PC-3 (cell line): ENCODE results near the gene SLC12A8.

ENCODE experiments used
- EZH2 ChIP-seq: fragments of 300-600 bp; sonication (generic); IDR thresholded peaks from one replicate; pipeline ENCODE4 v1.6.1; 2017; ENCODE audit warnings: antibody characterized with exemption, mild to moderate bottlenecking, low read length; ENCODE audit not compliant: unreplicated experiment
- TF ChIP-seq, protein P1 (sequence below): fragments of 300-600 bp; sonication (generic); conservative IDR thresholded peaks from 2 replicates; pipeline ENCODE4 v1.5.1; 2017; ENCODE audit warnings: antibody characterized with exemption, low read depth, mild to moderate bottlenecking, low read length

GRCh38 chr3:125052624-125053303 is 159.8 kb downstream of the SLC12A8 start:
- TF ChIP-seq, protein P1, sequence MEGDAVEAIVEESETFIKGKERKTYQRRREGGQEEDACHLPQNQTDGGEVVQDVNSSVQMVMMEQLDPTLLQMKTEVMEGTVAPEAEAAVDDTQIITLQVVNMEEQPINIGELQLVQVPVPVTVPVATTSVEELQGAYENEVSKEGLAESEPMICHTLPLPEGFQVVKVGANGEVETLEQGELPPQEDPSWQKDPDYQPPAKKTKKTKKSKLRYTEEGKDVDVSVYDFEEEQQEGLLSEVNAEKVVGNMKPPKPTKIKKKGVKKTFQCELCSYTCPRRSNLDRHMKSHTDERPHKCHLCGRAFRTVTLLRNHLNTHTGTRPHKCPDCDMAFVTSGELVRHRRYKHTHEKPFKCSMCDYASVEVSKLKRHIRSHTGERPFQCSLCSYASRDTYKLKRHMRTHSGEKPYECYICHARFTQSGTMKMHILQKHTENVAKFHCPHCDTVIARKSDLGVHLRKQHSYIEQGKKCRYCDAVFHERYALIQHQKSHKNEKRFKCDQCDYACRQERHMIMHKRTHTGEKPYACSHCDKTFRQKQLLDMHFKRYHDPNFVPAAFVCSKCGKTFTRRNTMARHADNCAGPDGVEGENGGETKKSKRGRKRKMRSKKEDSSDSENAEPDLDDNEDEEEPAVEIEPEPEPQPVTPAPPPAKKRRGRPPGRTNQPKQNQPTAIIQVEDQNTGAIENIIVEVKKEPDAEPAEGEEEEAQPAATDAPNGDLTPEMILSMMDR: no peak
- TF ChIP-seq EZH2: no peak
